Stimulated activated CD4-positive, alpha-beta T cell treated with anti-CD3 and anti-CD28 coated beads, Interleukin-4, amount 100 ng/mL, for 1 hour (primary cell): ENCODE data around the gene SDC3.

Experiments used
- DNase-seq: peaks from one replicate; pipeline ENCODE4 v3.0.0-alpha.2; 2020

Gene SDC3

GRCh38 chr1:30928171-30928570 lies 19.6 kb upstream of the SDC3 start:
- DNase-seq: no peak

GRCh38 chr1:30927448-30927847 lies 18.9 kb upstream of the SDC3 start:
- no peak for DNase-seq

GRCh38 chr1:30923597-30923996 lies 15.0 kb upstream of the SDC3 start:
- no peak for DNase-seq

GRCh38 chr1:30920827-30921226 lies 12.3 kb upstream of the SDC3 start:
- DNase-seq: no peak

- no peak for DNase-seq
These were observed 10.7 kb upstream of the SDC3 start for GRCh38 chr1:30919025-30919881.

GRCh38 chr1:30916296-30916695 lies 7.7 kb upstream of the SDC3 start:
- no peak for DNase-seq

GRCh38 chr1:30915491-30916230 lies 7.1 kb upstream of the SDC3 start:
- no peak for DNase-seq

GRCh38 chr1:30914931-30915330 lies 6.4 kb upstream of the SDC3 start:
- no peak for DNase-seq

GRCh38 chr1:30914587-30914922 lies 6.0 kb upstream of the SDC3 start:
- no peak for DNase-seq

GRCh38 chr1:30912913-30913652 lies 4.5 kb upstream of the SDC3 start:
- no peak for DNase-seq

- DNase-seq: no peak
These were observed 3.7 kb upstream of the SDC3 start for GRCh38 chr1:30912224-30912623.

- DNase-seq: peak; percentile 53
These were observed 2.7 kb upstream of the SDC3 start for GRCh38 chr1:30911059-30911954.

- DNase-seq: no peak
These were observed 959 bp upstream of the SDC3 start for GRCh38 chr1:30909365-30910068.

GRCh38 chr1:30908316-30908695 lies 252 bp downstream of the SDC3 start:
- DNase-seq: no peak

- DNase-seq: no peak
These were observed 860 bp downstream of the SDC3 start for GRCh38 chr1:30907481-30908315.

GRCh38 chr1:30906631-30907441 lies 1.7 kb downstream of the SDC3 start:
- DNase-seq: no peak

- no peak for DNase-seq
These were observed 2.5 kb downstream of the SDC3 start for GRCh38 chr1:30905916-30906620.

GRCh38 chr1:30905403-30905802 lies 3.2 kb downstream of the SDC3 start:
- no peak for DNase-seq

- no peak for DNase-seq
These were observed 3.6 kb downstream of the SDC3 start for GRCh38 chr1:30904962-30905335.
